ENCODE data around the gene DSCAM. TPM values are rescaled to one million over a fixed set of nuclear protein-coding genes. Genes with fewer than 3 reads are reported as not detected.

The DSCAM gene
- total RNA-seq, 1 experiment from 2014 or later: not detected

DNA sequence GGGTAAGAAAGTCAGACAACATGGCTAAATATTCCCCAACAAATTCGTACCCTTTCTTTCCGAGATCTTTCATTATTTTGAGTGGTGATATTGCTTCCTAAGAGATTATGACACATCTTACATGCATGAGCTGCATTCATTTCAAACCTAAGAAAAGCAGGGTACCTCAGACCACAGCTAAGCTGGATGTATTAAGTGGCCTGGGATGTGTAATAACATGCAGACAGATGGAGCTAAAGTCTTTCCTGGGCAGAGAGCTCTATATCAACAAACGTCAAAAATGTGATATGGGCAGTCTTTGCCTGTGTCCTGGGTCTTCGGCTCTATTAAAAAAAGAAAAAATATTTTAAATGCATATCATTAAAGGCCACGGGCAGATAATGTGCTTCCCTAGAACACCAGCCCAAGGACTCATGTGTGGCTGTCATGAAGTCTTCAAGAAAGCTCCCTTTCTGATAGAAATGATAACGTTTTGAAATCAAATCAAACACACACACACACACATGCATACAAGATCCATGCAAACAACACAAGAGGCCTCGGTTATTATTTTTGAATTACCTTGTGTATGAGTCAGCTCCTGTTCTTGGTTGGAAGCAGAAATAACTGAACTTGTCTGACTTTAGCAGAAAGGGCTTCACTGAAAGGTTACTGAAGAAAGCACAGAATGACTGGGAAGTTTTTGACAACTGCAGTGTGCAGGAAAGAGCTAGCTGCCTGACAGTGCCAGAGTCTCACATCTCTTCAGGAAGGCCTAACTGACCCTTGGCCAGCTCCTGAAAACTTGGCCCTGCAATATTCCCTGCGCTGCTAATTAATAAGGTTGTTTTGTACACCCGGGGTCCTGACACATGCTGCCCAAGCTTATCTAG, 231.2 kb downstream of the DSCAM start:
- Histone ChIP-seq H3K4me2 (ENCODE audit: low read length) (no peak overlapping the region), H3K27me3 (ENCODE audit: insufficient read depth, low read length) (no peaks in the 10 kb centered on the region), H3K4me3 (replicated peaks in 1 of 2; ENCODE audit: low read depth in 1 of 2, low read length in 2 of 2) (no peak overlapping the region), H3K9ac (ENCODE audit: low read length) (no peak overlapping the region), H3K79me2 (ENCODE audit: insufficient read depth, low read length) (no peaks in the 10 kb centered on the region), H4K20me1 (ENCODE audit: insufficient read depth) (no peaks in the 10 kb centered on the region), H3K9me3 (ENCODE audit: control insufficient read depth in 1 of 2, insufficient read depth in 1 of 2, low read depth in 1 of 2, low read length in 2 of 2) (peaks cover 5 to 45% of the 10 kb centered on the region in 2 experiments; a peak in 2 of 4 replicates), H3K4me1 (ENCODE audit: control insufficient read depth in 1 of 2, insufficient read depth in 2 of 2, low read length in 2 of 2) (no peaks in the 10 kb centered on the region), H2AFZ (ENCODE audit: low read depth, low read length, poor library complexity, severe bottlenecking) (no peak overlapping the region), H3K36me3 (ENCODE audit: control insufficient read depth in 1 of 2, insufficient read depth in 2 of 2, low read length in 2 of 2) (no peaks in the 10 kb centered on the region), H3K9me2 (ENCODE audit: insufficient read depth) (no peaks in the 10 kb centered on the region), H3K27ac (ENCODE audit: low read depth, low read length) (no peak overlapping the region)
- CTCF ChIA-PET: no interaction called here
- DNase-seq (ENCODE audit: low read depth, low spot score) (no peak), ATAC-seq (no peak)
- intact Hi-C loops (cut with micrococcal nuclease): no loop called here
- TF ChIP-seq SRF (IDR thresholded peaks at IDR 0.05; ENCODE audit: low read depth): no peak
- TF ChIP-seq RAD21 (IDR thresholded peaks at IDR 0.05; ENCODE audit: low read depth): no peak
- TF ChIP-seq, protein P1, sequence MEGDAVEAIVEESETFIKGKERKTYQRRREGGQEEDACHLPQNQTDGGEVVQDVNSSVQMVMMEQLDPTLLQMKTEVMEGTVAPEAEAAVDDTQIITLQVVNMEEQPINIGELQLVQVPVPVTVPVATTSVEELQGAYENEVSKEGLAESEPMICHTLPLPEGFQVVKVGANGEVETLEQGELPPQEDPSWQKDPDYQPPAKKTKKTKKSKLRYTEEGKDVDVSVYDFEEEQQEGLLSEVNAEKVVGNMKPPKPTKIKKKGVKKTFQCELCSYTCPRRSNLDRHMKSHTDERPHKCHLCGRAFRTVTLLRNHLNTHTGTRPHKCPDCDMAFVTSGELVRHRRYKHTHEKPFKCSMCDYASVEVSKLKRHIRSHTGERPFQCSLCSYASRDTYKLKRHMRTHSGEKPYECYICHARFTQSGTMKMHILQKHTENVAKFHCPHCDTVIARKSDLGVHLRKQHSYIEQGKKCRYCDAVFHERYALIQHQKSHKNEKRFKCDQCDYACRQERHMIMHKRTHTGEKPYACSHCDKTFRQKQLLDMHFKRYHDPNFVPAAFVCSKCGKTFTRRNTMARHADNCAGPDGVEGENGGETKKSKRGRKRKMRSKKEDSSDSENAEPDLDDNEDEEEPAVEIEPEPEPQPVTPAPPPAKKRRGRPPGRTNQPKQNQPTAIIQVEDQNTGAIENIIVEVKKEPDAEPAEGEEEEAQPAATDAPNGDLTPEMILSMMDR (IDR thresholded peaks at IDR 0.05 in 2 of 3, conservative IDR thresholded peaks at IDR 0.05 in 1 of 3; ENCODE audit: borderline replicate concordance in 1 of 3, insufficient read depth in 1 of 3, low read depth in 2 of 3, low read length in 2 of 3): no peak
- no peak for TF ChIP-seq YY1 (IDR thresholded peaks at IDR 0.05; ENCODE audit: extremely low read depth, insufficient replicate concordance, low read depth, low read length)
- TF ChIP-seq EZH2 (IDR thresholded peaks at IDR 0.05): no peak
- no peak for TF ChIP-seq EGR1 (IDR thresholded peaks at IDR 0.05; ENCODE audit: low read depth)
- TF ChIP-seq POLR2A (IDR thresholded peaks at IDR 0.05; ENCODE audit: borderline replicate concordance, extremely low read depth, insufficient read depth, insufficient read length): no peak
- TF ChIP-seq ZNF274 (IDR thresholded peaks at IDR 0.05; ENCODE audit: low read depth, low read length): no peak
- TF ChIP-seq ELF1 (IDR thresholded peaks at IDR 0.05; ENCODE audit: borderline replicate concordance, low read depth): no peak
- TF ChIP-seq, protein P2, sequence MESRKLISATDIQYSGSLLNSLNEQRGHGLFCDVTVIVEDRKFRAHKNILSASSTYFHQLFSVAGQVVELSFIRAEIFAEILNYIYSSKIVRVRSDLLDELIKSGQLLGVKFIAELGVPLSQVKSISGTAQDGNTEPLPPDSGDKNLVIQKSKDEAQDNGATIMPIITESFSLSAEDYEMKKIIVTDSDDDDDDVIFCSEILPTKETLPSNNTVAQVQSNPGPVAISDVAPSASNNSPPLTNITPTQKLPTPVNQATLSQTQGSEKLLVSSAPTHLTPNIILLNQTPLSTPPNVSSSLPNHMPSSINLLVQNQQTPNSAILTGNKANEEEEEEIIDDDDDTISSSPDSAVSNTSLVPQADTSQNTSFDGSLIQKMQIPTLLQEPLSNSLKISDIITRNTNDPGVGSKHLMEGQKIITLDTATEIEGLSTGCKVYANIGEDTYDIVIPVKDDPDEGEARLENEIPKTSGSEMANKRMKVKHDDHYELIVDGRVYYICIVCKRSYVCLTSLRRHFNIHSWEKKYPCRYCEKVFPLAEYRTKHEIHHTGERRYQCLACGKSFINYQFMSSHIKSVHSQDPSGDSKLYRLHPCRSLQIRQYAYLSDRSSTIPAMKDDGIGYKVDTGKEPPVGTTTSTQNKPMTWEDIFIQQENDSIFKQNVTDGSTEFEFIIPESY (IDR thresholded peaks at IDR 0.05; ENCODE audit: extremely low read depth, insufficient replicate concordance, low read length): no peak
- TF ChIP-seq JUND (IDR thresholded peaks at IDR 0.05): no peak
- no peak for TF ChIP-seq TCF7L2 (IDR thresholded peaks at IDR 0.05; ENCODE audit: borderline replicate concordance, extremely low read depth, insufficient read depth, insufficient read length)
- no peak for TF ChIP-seq ZFX (IDR thresholded peaks at IDR 0.05)
- TF ChIP-seq, protein P3, sequence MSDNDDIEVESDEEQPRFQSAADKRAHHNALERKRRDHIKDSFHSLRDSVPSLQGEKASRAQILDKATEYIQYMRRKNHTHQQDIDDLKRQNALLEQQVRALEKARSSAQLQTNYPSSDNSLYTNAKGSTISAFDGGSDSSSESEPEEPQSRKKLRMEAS (IDR thresholded peaks at IDR 0.05): no peak
- BruUV-seq (replicated peaks): no TSS peak
- POLR2A ChIA-PET: no interaction called here
- RAD21 ChIA-PET (ENCODE audit: low non-redundant PET in 1 of 2, low total read pairs in 2 of 2, uncharacterized antibody in 2 of 2, unreplicated experiment in 2 of 2): no interaction called here

Measured in HCT116 (cell line).